ENCODE results near the gene CHTOP. TPM values are rescaled to one million over a fixed set of nuclear protein-coding genes. Genes with fewer than 3 reads are reported as not detected.
A peak's percentile ranks its signal among the peaks of the same experiment; 100 is the strongest.
"Not testable (repeated sequence)": the region's sequence is repeated elsewhere in the genome, so short reads cannot be mapped to it uniquely, and the experiment has no call there.

CHTOP gene
- 60.2 and 68.2 TPM in 2 replicates for total RNA-seq (2014; rRNA removed; shearing (Covaris generic))

GRCh38 chr1:153633754-153634665 is at the start of gene CHTOP:
Gene CHTOP (plus strand): TSS chr1:153634066. CDS start chr1:153636589, 2,523 bp downstream.
- peak within 1 kb of the TSS; percentile 92 for H3K4me3 ChIP-seq
- H3K36me3 ChIP-seq, result peaks cover 33% of the 10 kb centered on the region
- no peaks in the 10 kb centered on the region for H3K9me3 ChIP-seq (replicated peaks)
- peak; percentile 97 to 98 for DNase-seq
- peaks cover 3% of the 10 kb centered on the region; the same call in 1 of the 2 replicates for H3K4me1 ChIP-seq
- peak within 1 kb of the TSS; percentile 99 for H3K27ac ChIP-seq
- no peaks in the 10 kb centered on the region for H3K27me3 ChIP-seq

GRCh38 chr1:153585006-153585405 is 48.9 kb upstream of the CHTOP start:
- Histone ChIP-seq H3K4me1 (peaks cover 6% of the 10 kb centered on the region), H3K27ac (no peak overlapping the region), H3K27me3 (no peaks in the 10 kb centered on the region), H3K4me3 (no peak overlapping the region), H3K36me3 (no peaks in the 10 kb centered on the region), H3K9me3 (replicated peaks) (no peaks in the 10 kb centered on the region)
- DNase-seq, result no peak

GRCh38 chr1:153586347-153586746 is 47.5 kb upstream of the CHTOP start:
- no peak overlapping the region for H3K4me3 ChIP-seq
- H3K27ac ChIP-seq, result no peak overlapping the region
- DNase-seq, result no peak
- peaks cover 5% of the 10 kb centered on the region for H3K4me1 ChIP-seq
- no peaks in the 10 kb centered on the region for H3K27me3 ChIP-seq
- no peaks in the 10 kb centered on the region for H3K36me3 ChIP-seq
- no peaks in the 10 kb centered on the region for H3K9me3 ChIP-seq (replicated peaks)

DNA sequence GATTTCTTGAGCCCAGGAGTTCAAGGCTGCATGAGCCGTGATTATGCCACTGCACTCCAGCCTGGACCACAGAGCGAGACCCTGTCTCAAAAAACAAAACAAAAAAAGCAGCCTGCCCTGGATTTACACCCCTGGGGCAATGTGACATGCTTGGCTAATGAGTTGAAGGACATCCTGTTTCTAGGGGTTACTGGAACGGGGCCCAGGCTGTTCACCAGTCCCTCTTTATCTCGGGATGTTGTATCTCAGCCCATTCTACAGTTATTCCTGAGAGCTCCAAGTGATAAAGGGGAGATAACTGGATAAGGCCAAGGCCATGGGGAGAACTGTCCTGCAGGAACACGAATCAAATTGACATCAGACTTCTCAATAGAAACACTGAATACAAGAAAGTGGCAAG is 46.6 kb upstream of the CHTOP start:
- no peaks in the 10 kb centered on the region for H3K9me3 ChIP-seq (replicated peaks)
- H3K27ac ChIP-seq, result no peak overlapping the region
- H3K36me3 ChIP-seq, result no peaks in the 10 kb centered on the region
- H3K4me3 ChIP-seq, result no peak overlapping the region
- no peaks in the 10 kb centered on the region for H3K27me3 ChIP-seq
- no peaks in the 10 kb centered on the region for H3K4me1 ChIP-seq
- DNase-seq, result no peak

- not testable (repeated sequence) for H3K27me3 ChIP-seq; DNase-seq; H3K4me1 ChIP-seq; H3K4me3 ChIP-seq; H3K9me3 ChIP-seq (replicated peaks); H3K27ac ChIP-seq; H3K36me3 ChIP-seq
Observed at GRCh38 chr1:153588033-153588432, 45.8 kb upstream of the CHTOP start.

- Histone ChIP-seq H3K9me3 (replicated peaks) (no peaks in the 10 kb centered on the region), H3K4me1 (no peaks in the 10 kb centered on the region; the same call in 1 of the 2 replicates), H3K36me3 (no peaks in the 10 kb centered on the region), H3K4me3 (no peak overlapping the region), H3K27me3 (no peaks in the 10 kb centered on the region), H3K27ac (no peak overlapping the region)
- DNase-seq, result no peak
Observed at GRCh38 chr1:153588482-153588881, 45.4 kb upstream of the CHTOP start.

DNA sequence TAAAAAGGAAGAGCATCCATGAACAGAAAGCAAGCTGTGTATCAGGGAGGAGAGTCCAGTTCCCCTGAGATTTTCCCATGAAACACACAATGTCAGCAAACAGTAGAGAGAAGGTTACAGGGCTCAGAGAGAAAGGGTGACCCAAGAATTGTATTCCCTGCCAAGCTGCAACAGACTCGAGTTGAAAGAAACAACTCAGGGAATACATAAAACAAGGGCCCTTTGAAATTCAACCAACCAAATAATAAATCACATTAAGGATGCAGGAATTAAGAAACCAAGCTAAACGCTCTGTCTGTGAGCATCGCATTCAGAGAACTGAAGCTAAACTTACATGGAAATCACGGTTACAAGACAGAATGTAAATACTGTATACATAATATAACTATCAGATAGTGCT is 41.1 kb upstream of the CHTOP start:
- H3K27ac ChIP-seq, result no peak overlapping the region
- H3K4me1 ChIP-seq, result peaks cover 3% of the 10 kb centered on the region
- no peaks in the 10 kb centered on the region for H3K27me3 ChIP-seq
- no peak for DNase-seq
- no peaks in the 10 kb centered on the region for H3K36me3 ChIP-seq
- no peaks in the 10 kb centered on the region for H3K9me3 ChIP-seq (replicated peaks)
- no peak overlapping the region for H3K4me3 ChIP-seq

DNA sequence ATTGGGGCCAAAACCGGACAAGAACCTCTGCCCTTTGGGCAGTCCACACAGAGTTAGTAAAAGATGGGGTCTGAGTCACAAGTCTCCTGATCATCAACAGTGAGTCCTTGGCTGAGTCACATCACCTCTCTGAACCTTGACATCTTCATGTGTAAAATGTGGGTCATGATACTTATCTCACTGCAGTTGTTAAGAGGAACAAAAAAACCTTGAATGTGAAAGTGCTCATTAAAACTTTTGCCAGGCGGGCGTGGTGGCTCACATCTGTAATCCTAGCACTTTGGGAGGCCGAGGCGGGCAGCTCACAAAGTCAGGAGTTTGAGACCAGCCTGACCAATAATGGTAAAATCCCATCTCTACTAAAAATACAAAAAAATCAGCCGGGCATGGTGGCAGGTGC is 36.7 kb upstream of the CHTOP start:
- Histone ChIP-seq H3K27ac (no peak overlapping the region), H3K36me3 (no peaks in the 10 kb centered on the region), H3K4me1 (peaks cover 21% of the 10 kb centered on the region), H3K27me3 (no peaks in the 10 kb centered on the region), H3K4me3 (no peak overlapping the region), H3K9me3 (replicated peaks) (no peaks in the 10 kb centered on the region)
- DNase-seq, result no peak

DNA sequence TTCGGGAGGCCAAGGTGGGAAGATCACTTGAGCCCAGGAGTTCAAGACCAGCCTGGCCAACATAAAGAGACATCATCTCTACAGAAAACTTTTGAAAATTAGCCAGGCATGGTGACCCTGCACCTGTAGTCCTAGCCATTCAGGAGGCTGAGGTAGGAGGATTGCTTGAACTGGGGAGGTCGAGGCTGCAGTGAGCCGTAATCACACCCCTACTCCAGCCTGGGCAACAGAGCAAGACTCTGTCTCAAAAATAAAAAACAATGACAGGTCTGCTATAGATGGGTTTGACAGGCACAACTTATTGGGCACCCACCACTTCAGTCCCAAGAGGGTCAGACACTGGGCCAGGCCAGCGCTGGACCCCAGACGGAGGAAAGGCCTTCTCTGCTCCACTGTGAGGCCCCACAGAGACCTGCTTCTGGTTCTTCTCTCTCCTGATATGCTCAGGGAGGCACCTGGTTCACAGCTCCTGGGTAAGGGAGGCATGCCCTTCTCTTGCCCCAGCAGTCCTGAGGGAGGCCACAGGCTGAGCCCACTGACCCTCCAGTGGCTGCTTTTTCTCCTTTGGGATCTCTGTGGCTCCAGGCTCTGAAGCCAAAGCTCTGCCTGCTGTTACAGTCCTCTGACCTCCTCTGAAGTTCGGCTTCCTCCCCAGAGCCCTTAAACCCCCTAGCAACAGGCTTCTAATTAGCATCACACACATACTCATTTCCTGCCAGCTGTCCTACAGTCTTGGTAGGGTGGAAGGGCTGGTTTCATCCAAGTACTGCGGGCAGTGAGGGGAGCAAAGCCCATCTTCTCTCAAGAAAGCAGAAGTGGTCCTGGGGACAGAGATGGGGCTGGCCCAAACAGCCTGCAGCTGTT is 35.3 kb upstream of the CHTOP start:
- peak overlapping the region; percentile 84 for H3K27ac ChIP-seq
- no peaks in the 10 kb centered on the region for H3K9me3 ChIP-seq (replicated peaks)
- no peak overlapping the region for H3K4me3 ChIP-seq
- no peaks in the 10 kb centered on the region for H3K36me3 ChIP-seq
- H3K4me1 ChIP-seq, result peaks cover 21% of the 10 kb centered on the region
- DNase-seq, result peak; percentile 89 to 95
- no peaks in the 10 kb centered on the region for H3K27me3 ChIP-seq

DNA sequence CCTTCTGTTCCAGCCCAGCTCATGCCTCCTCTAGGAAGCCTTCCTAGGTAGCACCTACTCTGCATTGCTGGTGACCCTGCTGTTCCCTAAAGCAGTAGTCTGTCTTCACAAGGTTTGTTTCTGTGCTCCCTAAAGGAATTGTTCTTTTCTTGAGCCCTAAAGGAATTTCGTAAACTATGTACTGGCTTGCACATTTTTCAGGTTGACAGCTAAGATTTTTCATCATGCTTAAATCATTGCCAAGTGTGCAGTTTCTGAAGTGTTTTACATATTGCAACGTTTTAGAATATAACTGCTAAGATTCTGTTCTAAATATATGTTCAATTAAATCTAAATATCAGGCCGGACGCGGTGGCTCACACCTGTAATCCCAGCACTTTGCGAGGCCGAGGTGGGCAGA is 34.0 kb upstream of the CHTOP start:
- Histone ChIP-seq H3K9me3 (replicated peaks) (no peaks in the 10 kb centered on the region), H3K27me3 (no peaks in the 10 kb centered on the region), H3K4me3 (no peak overlapping the region), H3K27ac (peak overlapping the region; percentile 84), H3K36me3 (no peaks in the 10 kb centered on the region), H3K4me1 (peaks cover 18% of the 10 kb centered on the region)
- DNase-seq, result no peak

DNA sequence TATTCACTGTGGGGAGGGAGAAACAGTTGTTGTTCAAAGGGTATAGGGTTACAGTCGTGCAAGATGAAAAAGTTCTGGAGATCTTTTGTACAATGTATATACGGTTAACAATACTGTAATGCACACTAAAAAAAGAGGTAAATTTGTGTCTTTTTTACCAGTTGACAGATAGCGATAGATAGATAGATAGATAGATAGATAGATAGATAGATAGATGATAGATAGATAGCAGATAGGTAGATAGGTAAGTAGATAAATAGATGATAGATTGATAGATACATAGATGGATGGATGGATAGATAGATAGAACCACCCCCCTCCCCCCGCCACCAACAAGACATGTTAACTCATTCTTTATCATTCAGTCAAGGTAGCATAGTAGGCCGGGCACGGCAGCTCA is 31.1 kb upstream of the CHTOP start:
- H3K27me3 ChIP-seq, result no peaks in the 10 kb centered on the region
- H3K9me3 ChIP-seq (replicated peaks), result no peaks in the 10 kb centered on the region
- DNase-seq, result no peak
- no peaks in the 10 kb centered on the region for H3K36me3 ChIP-seq
- no peak overlapping the region for H3K27ac ChIP-seq
- H3K4me1 ChIP-seq, result peaks cover 27% of the 10 kb centered on the region
- H3K4me3 ChIP-seq, result no peak overlapping the region

DNA sequence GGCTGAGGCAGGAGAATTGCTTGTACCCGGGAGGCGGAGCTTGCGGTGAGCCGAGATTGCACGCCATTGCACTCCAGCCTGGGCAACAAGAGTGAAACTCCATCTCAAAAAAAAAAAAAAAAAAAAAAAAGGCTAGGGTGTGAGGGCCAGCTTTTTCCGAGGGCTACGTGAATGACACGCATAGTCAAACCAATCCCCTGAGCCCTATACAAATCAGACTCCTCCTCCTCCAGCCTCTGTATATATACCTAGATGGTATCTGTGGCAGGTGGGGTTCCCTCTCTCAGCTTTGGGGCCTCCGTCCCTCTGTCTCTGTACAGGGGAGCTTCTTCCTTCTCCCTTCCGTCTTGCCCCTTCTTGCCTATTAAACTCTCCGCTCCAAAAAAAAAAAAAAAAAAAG is 27.7 kb upstream of the CHTOP start:
- H3K27me3 ChIP-seq, result no peaks in the 10 kb centered on the region
- no peak overlapping the region for H3K4me3 ChIP-seq
- H3K36me3 ChIP-seq, result no peaks in the 10 kb centered on the region
- no peak for DNase-seq
- peaks cover 30% of the 10 kb centered on the region for H3K4me1 ChIP-seq
- no peaks in the 10 kb centered on the region for H3K9me3 ChIP-seq (replicated peaks)
- H3K27ac ChIP-seq, result no peak overlapping the region

GRCh38 chr1:153607381-153607780 is 26.5 kb upstream of the CHTOP start:
- Histone ChIP-seq H3K4me3 (no peak overlapping the region), H3K27ac (no peak overlapping the region; the same call in 1 of the 2 replicates)

DNA sequence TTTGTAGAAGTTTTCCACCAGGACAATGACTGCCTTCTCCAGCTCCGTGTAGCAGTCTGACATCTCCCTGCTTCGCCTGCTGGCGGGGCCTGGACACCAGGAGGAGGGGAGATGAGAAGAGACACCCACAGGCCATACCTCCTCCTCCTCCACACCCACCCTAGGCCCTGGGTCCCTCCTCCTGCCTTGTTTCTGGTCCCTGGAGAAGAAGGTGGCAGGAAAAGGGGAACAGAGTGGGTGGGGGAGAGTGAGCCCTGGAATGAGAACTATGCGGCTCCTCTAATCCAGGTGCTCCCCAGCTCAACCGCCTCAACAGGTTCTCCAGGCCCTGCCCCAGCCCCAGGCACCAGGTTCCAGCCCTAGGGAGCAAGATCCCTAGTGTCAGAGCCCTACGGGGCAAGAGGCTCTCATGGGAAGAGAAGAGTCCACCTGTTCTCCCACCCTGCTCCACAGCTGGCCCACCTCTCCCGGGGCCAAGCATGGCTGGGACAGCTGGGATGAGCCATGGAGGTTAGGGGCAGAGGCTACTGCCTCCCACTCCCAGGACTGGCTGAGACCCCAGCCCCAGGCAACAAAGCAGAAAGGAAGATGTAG is 25.7 kb upstream of the CHTOP start:
- peak; percentile 31 to 52 for DNase-seq
- Histone ChIP-seq H3K4me1 (peaks cover 33% of the 10 kb centered on the region), H3K36me3 (no peaks in the 10 kb centered on the region), H3K27me3 (no peaks in the 10 kb centered on the region), H3K4me3 (peak overlapping the region; percentile 40), H3K27ac (peak overlapping the region; percentile 95), H3K9me3 (replicated peaks) (no peaks in the 10 kb centered on the region)

More at GRCh38 chr1:153607381-153607780, 26.5 kb upstream of the CHTOP start:
- no peak for DNase-seq
- Histone ChIP-seq H3K9me3 (replicated peaks) (no peaks in the 10 kb centered on the region), H3K36me3 (no peaks in the 10 kb centered on the region), H3K4me1 (peaks cover 33% of the 10 kb centered on the region), H3K27me3 (no peaks in the 10 kb centered on the region)

All from SJCRH30 (cell line).